K562 (cell line): ENCODE data around the gene ZNF462. TPM values are rescaled to one million over a fixed set of nuclear protein-coding genes. Genes with fewer than 3 reads are reported as not detected.

ENCODE experiments used
- BRF1 ChIP-seq: IDR thresholded peaks from 3 replicates; pipeline ENCODE4 v1.6.1; 2011; ENCODE audit warnings: borderline replicate concordance, mild to moderate bottlenecking; ENCODE audit not compliant: insufficient read length; ENCODE audit errors: extremely low read depth
- CEBPG ChIP-seq, 3 experiments: fragments of 200-800 bp in 1 of 3; sonication (Bioruptor generic) in 1 of 3; sonication (generic) in 1 of 3; formaldehyde crosslinking in 1 of 3; IDR thresholded peaks in 2 of 3; conservative IDR thresholded peaks in 1 of 3; 2 replicates each; pipeline versions ENCODE4 v1.6.1 to v1.8.0; 2016 to 2022; ENCODE audit warnings: missing compliant biosample characterization in 2 of 3, missing genetic modification characterization in 2 of 3, mild to moderate bottlenecking in 1 of 3, missing genetic modification reagents in 1 of 3
- RBBP5 ChIP-seq: fragments of 200-600 bp; sonication (generic); IDR thresholded peaks from 2 replicates; pipeline ENCODE4 v1.6.1; 2012; ENCODE audit warnings: borderline replicate concordance, mild to moderate bottlenecking, low read length, control low read depth, inconsistent platforms; ENCODE audit not compliant: insufficient read depth, poor library complexity, severe bottlenecking
- RBM17 ChIP-seq: fragments of 200-400 bp; formaldehyde crosslinking; IDR thresholded peaks from 2 replicates; pipeline ENCODE4 v1.6.1; 2017; ENCODE audit warnings: low read depth, mild to moderate bottlenecking, low read length, borderline replicate concordance
- TFAM ChIP-seq: fragments of 250-450 bp; sonication (Bioruptor Pico); conservative IDR thresholded peaks from 2 replicates; pipeline ENCODE4 v1.5.0; 2021; ENCODE audit warnings: mild to moderate bottlenecking, moderate library complexity
- ZBTB43 ChIP-seq: sonication (generic); formaldehyde crosslinking; IDR thresholded peaks from 2 replicates; pipeline ENCODE4 v1.8.0; 2023; ENCODE audit warnings: mild to moderate bottlenecking, missing genetic modification reagents
- polyA plus RNA-seq, 8 experiments: library from polyadenylated mRNA; depleted of rRNA in 4 of 8; stranded (reverse) in 5 of 8; unstranded in 3 of 8; fragments of >200 nt; fragmentation: Nextera tagmentation in 2 of 8; fragmentation: Illumina TruSeq in 1 of 8; extraction: Ambion mirVana in 2 of 8; extraction: Trizol in 1 of 8; gene quantifications; 2 replicates each; pipeline versions ENCODE4 v1.2.1 to v1.2.3, GENCODE V29; 2011 to 2014; ENCODE audit warnings: inconsistent platforms in 1 of 8, missing spikeins in 1 of 8
- total RNA-seq, 7 experiments: library from RNA; depleted of rRNA in 6 of 7; stranded (reverse); fragments of >200 nt in 6 of 7; fragmentation: Illumina TruSeq in 2 of 7; extraction: Trizol in 2 of 7; gene quantifications; 2 replicates each; pipeline versions ENCODE4 v1.2.1 to v1.2.3, GENCODE V29; 2011 to 2021; ENCODE audit warnings: low replicate concordance in 1 of 7
- TF ChIP-seq, protein P1 (sequence below): fragments of 200-800 bp; sonication (Bioruptor generic); IDR thresholded peaks from 2 replicates; pipeline ENCODE4 v1.6.1; 2016; ENCODE audit warnings: missing genetic modification characterization, missing compliant biosample characterization
- TF ChIP-seq, protein P2 (sequence below): fragments of 250-450 bp; sonication (Bioruptor Pico); IDR thresholded peaks from 2 replicates; pipeline ENCODE4 v1.4.0; 2020; ENCODE audit warnings: mild to moderate bottlenecking, moderate library complexity, borderline replicate concordance
- TF ChIP-seq, protein P3 (sequence below): fragments of 450-650 bp; conservative IDR thresholded peaks from 2 replicates; pipeline ENCODE4 v1.6.1; 2016; ENCODE audit warnings: missing genetic modification characterization, low read depth, mild to moderate bottlenecking, control low read depth, missing compliant biosample characterization

Gene ZNF462
- total and polyA plus RNA-seq, 9 of the 15 experiments (the other 6 are each of a cell fraction or from before 2014, with no cell fraction given), result 0.20 TPM; not detected in 8

- TF ChIP-seq, protein P1, sequence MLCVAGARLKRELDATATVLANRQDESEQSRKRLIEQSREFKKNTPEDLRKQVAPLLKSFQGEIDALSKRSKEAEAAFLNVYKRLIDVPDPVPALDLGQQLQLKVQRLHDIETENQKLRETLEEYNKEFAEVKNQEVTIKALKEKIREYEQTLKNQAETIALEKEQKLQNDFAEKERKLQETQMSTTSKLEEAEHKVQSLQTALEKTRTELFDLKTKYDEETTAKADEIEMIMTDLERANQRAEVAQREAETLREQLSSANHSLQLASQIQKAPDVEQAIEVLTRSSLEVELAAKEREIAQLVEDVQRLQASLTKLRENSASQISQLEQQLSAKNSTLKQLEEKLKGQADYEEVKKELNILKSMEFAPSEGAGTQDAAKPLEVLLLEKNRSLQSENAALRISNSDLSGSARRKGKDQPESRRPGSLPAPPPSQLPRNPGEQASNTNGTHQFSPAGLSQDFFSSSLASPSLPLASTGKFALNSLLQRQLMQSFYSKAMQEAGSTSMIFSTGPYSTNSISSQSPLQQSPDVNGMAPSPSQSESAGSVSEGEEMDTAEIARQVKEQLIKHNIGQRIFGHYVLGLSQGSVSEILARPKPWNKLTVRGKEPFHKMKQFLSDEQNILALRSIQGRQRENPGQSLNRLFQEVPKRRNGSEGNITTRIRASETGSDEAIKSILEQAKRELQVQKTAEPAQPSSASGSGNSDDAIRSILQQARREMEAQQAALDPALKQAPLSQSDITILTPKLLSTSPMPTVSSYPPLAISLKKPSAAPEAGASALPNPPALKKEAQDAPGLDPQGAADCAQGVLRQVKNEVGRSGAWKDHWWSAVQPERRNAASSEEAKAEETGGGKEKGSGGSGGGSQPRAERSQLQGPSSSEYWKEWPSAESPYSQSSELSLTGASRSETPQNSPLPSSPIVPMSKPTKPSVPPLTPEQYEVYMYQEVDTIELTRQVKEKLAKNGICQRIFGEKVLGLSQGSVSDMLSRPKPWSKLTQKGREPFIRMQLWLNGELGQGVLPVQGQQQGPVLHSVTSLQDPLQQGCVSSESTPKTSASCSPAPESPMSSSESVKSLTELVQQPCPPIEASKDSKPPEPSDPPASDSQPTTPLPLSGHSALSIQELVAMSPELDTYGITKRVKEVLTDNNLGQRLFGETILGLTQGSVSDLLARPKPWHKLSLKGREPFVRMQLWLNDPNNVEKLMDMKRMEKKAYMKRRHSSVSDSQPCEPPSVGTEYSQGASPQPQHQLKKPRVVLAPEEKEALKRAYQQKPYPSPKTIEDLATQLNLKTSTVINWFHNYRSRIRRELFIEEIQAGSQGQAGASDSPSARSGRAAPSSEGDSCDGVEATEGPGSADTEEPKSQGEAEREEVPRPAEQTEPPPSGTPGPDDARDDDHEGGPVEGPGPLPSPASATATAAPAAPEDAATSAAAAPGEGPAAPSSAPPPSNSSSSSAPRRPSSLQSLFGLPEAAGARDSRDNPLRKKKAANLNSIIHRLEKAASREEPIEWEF, result no peak
- TF ChIP-seq CEBPG (CRISPR knock-in tag; IDR thresholded peaks at IDR 0.05) (no peak), CEBPG (tag; conservative IDR thresholded peaks at IDR 0.05 in 1 of 2, IDR thresholded peaks at IDR 0.05 in 1 of 2) (no peak), RBBP5 (no peak), RBM17 (no peak), BRF1 (no peak), TFAM (CRISPR knock-in tag) (no peak), ZBTB43 (CRISPR knock-in tag) (no peak)
- TF ChIP-seq, protein P2, sequence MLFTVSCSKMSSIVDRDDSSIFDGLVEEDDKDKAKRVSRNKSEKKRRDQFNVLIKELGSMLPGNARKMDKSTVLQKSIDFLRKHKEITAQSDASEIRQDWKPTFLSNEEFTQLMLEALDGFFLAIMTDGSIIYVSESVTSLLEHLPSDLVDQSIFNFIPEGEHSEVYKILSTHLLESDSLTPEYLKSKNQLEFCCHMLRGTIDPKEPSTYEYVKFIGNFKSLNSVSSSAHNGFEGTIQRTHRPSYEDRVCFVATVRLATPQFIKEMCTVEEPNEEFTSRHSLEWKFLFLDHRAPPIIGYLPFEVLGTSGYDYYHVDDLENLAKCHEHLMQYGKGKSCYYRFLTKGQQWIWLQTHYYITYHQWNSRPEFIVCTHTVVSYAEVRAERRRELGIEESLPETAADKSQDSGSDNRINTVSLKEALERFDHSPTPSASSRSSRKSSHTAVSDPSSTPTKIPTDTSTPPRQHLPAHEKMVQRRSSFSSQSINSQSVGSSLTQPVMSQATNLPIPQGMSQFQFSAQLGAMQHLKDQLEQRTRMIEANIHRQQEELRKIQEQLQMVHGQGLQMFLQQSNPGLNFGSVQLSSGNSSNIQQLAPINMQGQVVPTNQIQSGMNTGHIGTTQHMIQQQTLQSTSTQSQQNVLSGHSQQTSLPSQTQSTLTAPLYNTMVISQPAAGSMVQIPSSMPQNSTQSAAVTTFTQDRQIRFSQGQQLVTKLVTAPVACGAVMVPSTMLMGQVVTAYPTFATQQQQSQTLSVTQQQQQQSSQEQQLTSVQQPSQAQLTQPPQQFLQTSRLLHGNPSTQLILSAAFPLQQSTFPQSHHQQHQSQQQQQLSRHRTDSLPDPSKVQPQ (CRISPR knock-in tag), result no peak
- TF ChIP-seq, protein P3, sequence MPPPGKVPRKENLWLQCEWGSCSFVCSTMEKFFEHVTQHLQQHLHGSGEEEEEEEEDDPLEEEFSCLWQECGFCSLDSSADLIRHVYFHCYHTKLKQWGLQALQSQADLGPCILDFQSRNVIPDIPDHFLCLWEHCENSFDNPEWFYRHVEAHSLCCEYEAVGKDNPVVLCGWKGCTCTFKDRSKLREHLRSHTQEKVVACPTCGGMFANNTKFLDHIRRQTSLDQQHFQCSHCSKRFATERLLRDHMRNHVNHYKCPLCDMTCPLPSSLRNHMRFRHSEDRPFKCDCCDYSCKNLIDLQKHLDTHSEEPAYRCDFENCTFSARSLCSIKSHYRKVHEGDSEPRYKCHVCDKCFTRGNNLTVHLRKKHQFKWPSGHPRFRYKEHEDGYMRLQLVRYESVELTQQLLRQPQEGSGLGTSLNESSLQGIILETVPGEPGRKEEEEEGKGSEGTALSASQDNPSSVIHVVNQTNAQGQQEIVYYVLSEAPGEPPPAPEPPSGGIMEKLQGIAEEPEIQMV (tag), result no peak
Measured at GRCh38 chr9:106869028-106869427, 6.1 kb downstream of the ZNF462 start (continued).
